Suprapubic skin (tissue), 4 donors: ENCODE measurements around the gene LEFTY2. TPM values are rescaled to one million over a fixed set of nuclear protein-coding genes. Genes with fewer than 3 reads are reported as not detected.
"Not testable (repeated sequence)": the region's sequence is repeated elsewhere in the genome, so short reads cannot be mapped to it uniquely, and the experiment has no call there.

ENCODE experiments used
- DNase-seq, 2 donors: peaks; one replicate each; pipeline ENCODE4 v3.0.0-alpha.2; 2019; ENCODE audit warnings: low spot score in 2 of 2
- H3K27ac ChIP-seq: fragments of 200-600 bp; sonication (generic); one replicate; pipeline ENCODE4 v1.5.1; 2019
- H3K27me3 ChIP-seq: fragments of 200-600 bp; sonication (generic); one replicate; pipeline ENCODE4 v1.5.1; 2019
- H3K36me3 ChIP-seq: fragments of 200-600 bp; sonication (generic); one replicate; pipeline ENCODE4 v1.5.1; 2019
- H3K4me1 ChIP-seq: fragments of 200-600 bp; sonication (generic); one replicate; pipeline ENCODE4 v1.5.1; 2019
- H3K4me3 ChIP-seq: fragments of 200-600 bp; sonication (generic); one replicate; pipeline ENCODE4 v1.5.1; 2019; ENCODE audit warnings: mild to moderate bottlenecking
- H3K9me3 ChIP-seq: fragments of 200-600 bp; sonication (generic); one replicate; pipeline ENCODE4 v1.5.1; 2019
- EP300 ChIP-seq: sonication (generic); formaldehyde crosslinking; IDR thresholded peaks from one replicate; pipeline ENCODE4 v1.6.1; 2017; ENCODE audit warnings: antibody characterized with exemption
- POLR2A ChIP-seq, 2 donors: fragments of 450-650 bp; IDR thresholded peaks; one replicate each; pipeline ENCODE4 v1.6.1; 2017; ENCODE audit warnings: antibody characterized with exemption in 2 of 2, mild to moderate bottlenecking in 2 of 2, moderate library complexity in 2 of 2
- POLR2AphosphoS5 ChIP-seq, 3 donors: sonication (generic); formaldehyde crosslinking; IDR thresholded peaks; one replicate each; pipeline ENCODE4 v1.6.1; 2017; ENCODE audit warnings: antibody characterized with exemption in 3 of 3
- WGBS: methylation state at CpG from one replicate; pipeline ENCODE4 v1.1.5; 2018; 5-methylcytosine and 5-hydroxymethylcytosine counted together
- total RNA-seq, 4 donors: library from RNA; depleted of rRNA; stranded (reverse); fragments of >200 nt; gene quantifications; one replicate each; pipeline ENCODE4 v1.1.0, GENCODE V29; 2016
- TF ChIP-seq, protein P1 (sequence below), 2 donors: fragments of 200-600 bp in 1 of 2; fragments of 450-650 bp in 1 of 2; sonication (generic) in 1 of 2; IDR thresholded peaks; one replicate each; pipeline ENCODE4 v1.5.1; 2016 to 2019; ENCODE audit warnings: antibody characterized with exemption in 2 of 2, mild to moderate bottlenecking in 1 of 2, moderate library complexity in 1 of 2

The LEFTY2 gene
- total RNA-seq, 4 donors from 2014 or later = 0.26 TPM; not detected in 3

DNA sequence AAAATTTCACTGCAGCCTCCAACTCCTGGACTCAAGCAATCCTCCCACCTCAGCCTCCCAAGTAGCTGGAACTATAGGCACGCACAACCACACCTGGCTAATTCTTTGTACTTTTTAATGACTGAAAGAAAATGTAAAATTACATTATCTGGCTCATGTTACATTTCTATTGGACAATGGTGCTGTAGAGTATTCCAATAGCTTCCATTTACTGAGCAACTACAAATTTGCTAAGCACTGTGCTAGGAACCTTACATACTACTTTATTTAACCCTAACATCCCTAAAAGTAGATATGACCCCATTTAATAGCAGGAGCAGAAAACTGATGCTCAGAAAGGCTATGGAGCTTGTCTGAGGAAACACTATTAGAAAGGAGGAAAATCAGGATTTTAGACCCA lies 38.4 kb upstream of the LEFTY2 start:
- H3K27me3 ChIP-seq = no peaks in the 10 kb centered on the region
- H3K4me1 ChIP-seq = peaks cover 8% of the 10 kb centered on the region
- TF ChIP-seq POLR2AphosphoS5 (IDR thresholded peaks at IDR 0.05) (no peak), POLR2A (IDR thresholded peaks at IDR 0.05) (no peak), EP300 (no peak)
- TF ChIP-seq, protein P1, sequence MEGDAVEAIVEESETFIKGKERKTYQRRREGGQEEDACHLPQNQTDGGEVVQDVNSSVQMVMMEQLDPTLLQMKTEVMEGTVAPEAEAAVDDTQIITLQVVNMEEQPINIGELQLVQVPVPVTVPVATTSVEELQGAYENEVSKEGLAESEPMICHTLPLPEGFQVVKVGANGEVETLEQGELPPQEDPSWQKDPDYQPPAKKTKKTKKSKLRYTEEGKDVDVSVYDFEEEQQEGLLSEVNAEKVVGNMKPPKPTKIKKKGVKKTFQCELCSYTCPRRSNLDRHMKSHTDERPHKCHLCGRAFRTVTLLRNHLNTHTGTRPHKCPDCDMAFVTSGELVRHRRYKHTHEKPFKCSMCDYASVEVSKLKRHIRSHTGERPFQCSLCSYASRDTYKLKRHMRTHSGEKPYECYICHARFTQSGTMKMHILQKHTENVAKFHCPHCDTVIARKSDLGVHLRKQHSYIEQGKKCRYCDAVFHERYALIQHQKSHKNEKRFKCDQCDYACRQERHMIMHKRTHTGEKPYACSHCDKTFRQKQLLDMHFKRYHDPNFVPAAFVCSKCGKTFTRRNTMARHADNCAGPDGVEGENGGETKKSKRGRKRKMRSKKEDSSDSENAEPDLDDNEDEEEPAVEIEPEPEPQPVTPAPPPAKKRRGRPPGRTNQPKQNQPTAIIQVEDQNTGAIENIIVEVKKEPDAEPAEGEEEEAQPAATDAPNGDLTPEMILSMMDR (IDR thresholded peaks at IDR 0.05) = no peak
- DNase-seq = no peak
- 100% methylated on average over 1 of the region's 1 CpG for WGBS
- no peak overlapping the region for H3K27ac ChIP-seq
- H3K9me3 ChIP-seq = no peaks in the 10 kb centered on the region
- H3K36me3 ChIP-seq = peaks cover 66% of the 10 kb centered on the region
- H3K4me3 ChIP-seq = no peak overlapping the region

DNA sequence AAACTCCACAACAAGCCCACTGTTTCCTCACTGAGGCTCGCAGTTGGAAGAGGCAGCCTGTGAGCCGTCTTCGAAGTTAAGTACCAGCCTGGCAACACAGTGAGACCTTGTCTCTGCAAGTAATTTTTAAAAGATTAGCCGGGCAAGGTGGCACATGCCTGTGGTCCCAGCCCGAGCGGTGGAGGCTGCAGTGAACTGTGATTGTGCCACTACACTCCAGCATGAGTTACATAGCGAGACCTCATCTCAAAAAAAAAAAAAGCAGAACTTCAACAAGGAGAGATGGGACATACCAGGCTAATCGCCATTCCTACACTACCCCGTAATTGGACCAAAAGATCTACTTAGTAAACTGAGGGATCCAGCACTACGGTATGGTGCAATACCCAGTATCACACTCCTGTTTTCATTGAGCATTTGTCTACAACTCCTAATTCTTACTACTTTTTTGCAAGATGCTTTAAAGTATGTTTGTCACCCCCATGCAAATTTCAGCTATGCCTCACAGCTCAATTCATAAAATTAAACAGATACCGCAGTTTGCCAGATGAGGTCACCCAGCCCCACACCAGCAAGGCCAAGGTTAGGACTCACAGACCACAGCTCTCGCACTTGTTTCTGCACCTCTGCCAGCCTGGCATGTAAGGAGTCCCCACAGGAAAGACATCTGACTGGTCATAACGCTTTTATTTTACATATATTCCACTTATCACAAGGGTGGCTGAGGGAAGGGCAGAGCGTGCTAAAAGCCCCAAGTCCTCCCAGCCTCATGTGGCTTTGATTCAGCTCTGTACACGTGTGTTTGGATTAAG lies 37.1 kb upstream of the LEFTY2 start:
- H3K4me3 ChIP-seq = no peak overlapping the region
- peaks cover 53% of the 10 kb centered on the region for H3K36me3 ChIP-seq
- no peak for TF ChIP-seq POLR2A (IDR thresholded peaks at IDR 0.05)
- H3K27ac ChIP-seq = no peak overlapping the region
- H3K9me3 ChIP-seq = no peaks in the 10 kb centered on the region
- H3K27me3 ChIP-seq = no peaks in the 10 kb centered on the region
- WGBS = 52% methylated on average over 15 of the region's 15 CpGs
- DNase-seq = no peak
- H3K4me1 ChIP-seq = peaks cover 8% of the 10 kb centered on the region

DNA sequence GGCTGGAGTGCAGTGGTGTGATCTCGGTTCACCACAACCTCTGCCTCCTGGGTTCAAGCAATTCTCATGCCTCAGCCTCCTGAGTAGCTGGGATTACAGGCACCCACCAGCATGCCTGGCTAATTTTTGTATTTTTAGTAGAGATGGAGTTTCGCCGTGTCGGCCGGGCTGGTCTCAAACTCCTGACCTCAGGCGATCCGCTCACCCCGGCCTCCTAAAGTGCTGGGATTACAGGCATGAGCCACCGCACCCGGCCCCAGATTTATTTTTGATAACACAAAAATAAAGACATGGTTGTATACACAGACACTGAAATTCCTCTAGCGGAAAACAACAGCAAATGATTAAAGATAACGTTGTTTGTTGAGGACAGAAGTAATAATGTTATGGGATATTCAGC lies 34.1 kb upstream of the LEFTY2 start:
- H3K27me3 ChIP-seq, H3K9me3 ChIP-seq, DNase-seq, H3K4me3 ChIP-seq, H3K27ac ChIP-seq, H3K4me1 ChIP-seq: not testable (repeated sequence)
- 92% methylated on average over 12 of the region's 12 CpGs for WGBS
- H3K36me3 ChIP-seq = peaks cover 25% of the 10 kb centered on the region

DNA sequence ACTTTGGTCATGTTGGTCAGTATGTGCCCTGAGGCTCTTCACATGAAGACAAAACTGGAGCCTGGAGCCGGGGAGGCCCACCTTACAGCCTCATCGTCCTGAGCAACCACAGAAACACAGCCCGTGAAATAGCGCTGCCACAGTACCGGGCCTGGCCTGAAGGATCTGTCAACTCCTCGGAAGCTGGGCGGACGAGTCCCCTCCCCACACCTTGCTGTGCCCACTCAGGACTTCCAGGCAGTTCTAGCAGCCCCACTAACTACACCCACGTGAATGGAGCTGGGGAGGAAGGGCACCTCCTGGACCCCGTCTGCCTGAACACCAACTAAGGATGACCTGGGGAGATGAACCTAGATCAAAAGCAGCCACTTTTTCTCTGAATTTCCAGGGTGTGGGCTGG lies 33.4 kb upstream of the LEFTY2 start:
- WGBS = 92% methylated on average over 9 of the region's 10 CpGs
- Histone ChIP-seq H3K27ac (no peak overlapping the region), H3K4me3 (no peak overlapping the region), H3K9me3 (no peaks in the 10 kb centered on the region), H3K27me3 (no peaks in the 10 kb centered on the region), H3K36me3 (peaks cover 18% of the 10 kb centered on the region), H3K4me1 (peaks cover 8% of the 10 kb centered on the region)
- DNase-seq = no peak
- TF ChIP-seq, protein P1 (IDR thresholded peaks at IDR 0.05) = no peak
- TF ChIP-seq EP300 (no peak), POLR2A (IDR thresholded peaks at IDR 0.05) (no peak), POLR2AphosphoS5 (IDR thresholded peaks at IDR 0.05) (no peak)

DNA sequence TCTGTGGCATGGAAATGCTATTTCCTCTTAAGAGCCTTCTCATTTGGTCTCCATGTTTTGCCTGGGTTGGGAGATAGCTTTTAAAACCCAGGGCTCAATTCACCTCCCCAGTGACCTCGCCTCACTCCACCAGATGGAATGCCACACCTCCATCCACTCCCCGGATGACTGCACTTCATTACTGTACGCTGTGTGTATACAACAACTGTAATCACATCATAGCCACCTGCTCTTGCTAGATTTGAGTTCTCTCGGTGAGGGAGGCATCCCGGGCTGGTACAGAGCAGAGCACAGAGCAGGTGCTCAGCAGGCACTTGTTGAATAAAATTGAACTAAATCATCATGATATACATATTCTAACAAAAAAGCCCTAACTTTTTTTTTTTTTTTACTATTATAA lies 32.1 kb upstream of the LEFTY2 start:
- H3K27ac ChIP-seq = no peak overlapping the region
- TF ChIP-seq, protein P1 (IDR thresholded peaks at IDR 0.05) = no peak
- TF ChIP-seq POLR2AphosphoS5 (IDR thresholded peaks at IDR 0.05) = no peak
- no peak for TF ChIP-seq POLR2A (IDR thresholded peaks at IDR 0.05)
- TF ChIP-seq EP300 = no peak
- 76% methylated on average over 5 of the region's 5 CpGs for WGBS
- no peaks in the 10 kb centered on the region for H3K27me3 ChIP-seq
- DNase-seq = no peak
- no peaks in the 10 kb centered on the region for H3K9me3 ChIP-seq
- H3K36me3 ChIP-seq = peaks cover 8% of the 10 kb centered on the region
- no peak overlapping the region for H3K4me3 ChIP-seq
- H3K4me1 ChIP-seq = peaks cover 6% of the 10 kb centered on the region

DNA sequence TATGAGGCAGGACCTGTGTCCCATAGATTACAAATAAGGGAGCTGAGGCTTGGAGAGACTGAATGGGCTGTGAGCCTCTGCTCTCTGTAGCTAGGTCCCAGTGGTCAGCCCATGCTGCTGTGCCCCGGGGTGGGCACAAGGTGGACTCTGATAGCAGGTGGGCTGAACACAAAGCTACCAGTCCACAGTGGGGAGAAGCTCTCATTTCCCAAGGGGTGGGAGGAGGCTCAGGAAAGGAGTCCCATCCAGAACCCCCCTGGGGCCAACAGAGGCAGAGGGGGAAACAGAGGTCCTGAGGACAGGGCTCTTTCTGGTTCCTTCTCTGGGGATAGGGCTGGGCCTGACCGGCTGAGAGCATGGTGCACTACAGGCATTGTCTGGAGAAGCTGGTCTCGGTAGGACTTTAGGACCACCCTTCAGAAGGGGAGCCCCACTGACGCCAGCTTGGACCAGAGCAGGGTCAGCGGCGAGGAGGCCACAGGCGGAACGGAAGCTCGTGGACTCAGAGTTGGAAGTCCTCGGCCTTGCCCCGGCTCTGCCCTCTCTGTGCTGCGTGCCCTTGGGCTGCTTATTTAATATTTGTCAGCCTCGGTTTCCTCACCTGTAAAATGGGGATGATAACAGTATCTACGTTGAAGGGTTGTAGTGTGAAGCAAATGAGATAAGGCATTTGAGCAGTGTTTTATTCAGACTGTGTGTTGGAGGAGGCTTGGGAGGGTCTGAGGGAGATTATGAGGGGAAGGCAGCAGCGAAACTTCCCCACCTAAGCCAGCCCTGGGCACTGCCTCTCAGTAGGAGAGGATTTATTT lies 31.5 kb upstream of the LEFTY2 start:
- 86% methylated on average over 14 of the region's 15 CpGs for WGBS
- peaks cover 3% of the 10 kb centered on the region for H3K4me1 ChIP-seq

DNA sequence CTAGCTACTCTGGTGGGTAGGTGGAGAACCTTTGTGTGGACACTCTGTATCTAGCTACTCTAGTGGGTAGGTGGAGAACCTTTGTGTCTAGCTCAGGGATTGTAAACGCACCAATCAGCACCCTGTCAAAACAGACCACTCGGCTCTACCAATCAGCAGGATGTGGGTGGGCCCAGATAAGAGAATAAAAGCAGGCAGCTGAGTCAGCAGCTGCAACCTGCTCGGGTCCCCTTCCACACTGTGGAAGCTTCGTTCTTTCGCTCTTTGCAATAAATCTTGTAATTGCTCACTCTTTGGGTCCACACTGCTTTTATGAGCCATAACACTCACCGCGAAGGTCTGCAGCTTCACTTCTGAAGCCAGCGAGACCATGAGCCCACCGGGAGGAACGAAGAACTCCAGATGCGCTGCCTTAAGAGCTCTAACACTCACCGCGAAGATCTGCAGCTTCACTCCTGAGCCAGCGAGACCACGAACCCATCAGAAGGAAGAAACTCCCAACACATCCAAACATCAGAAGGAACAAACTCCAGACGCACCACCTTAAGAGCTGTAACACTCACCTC lies 29.7 kb upstream of the LEFTY2 start:
- not testable (repeated sequence) for H3K9me3 ChIP-seq, H3K4me3 ChIP-seq, H3K36me3 ChIP-seq, DNase-seq, H3K4me1 ChIP-seq, H3K27ac ChIP-seq, H3K27me3 ChIP-seq
- 85% methylated on average over 15 of the region's 16 CpGs for WGBS

More for the DNA sequence above, 31.5 kb upstream of the LEFTY2 start:
- no peak for TF ChIP-seq POLR2AphosphoS5 (IDR thresholded peaks at IDR 0.05)
- TF ChIP-seq POLR2A (IDR thresholded peaks at IDR 0.05) = no peak
- TF ChIP-seq, protein P1 (IDR thresholded peaks at IDR 0.05) = no peak
- no peak for TF ChIP-seq EP300
- Histone ChIP-seq H3K9me3 (no peaks in the 10 kb centered on the region), H3K4me3 (no peak overlapping the region), H3K27me3 (no peaks in the 10 kb centered on the region), H3K27ac (no peak overlapping the region), H3K36me3 (peaks cover 4% of the 10 kb centered on the region)
- no peak for DNase-seq

DNA sequence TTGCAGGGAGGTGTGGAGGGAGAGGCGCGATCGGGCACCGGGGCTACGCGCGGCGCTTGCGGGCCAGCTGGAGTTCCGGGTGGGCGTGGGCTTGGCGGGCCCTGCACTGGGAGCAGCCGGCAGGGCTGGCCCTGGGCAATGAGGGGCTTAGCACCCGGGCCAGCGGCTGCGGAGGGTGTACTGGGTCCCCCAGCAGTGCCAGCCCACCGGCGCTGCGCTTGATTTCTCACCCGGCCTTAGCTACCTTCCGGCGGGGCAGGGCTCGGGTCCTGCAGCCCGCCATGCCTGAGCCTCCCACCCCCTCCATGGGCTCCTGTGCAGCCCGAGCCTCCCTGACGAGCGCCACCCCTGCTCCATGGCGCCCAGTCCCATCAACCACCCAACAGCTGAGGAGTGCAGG lies 28.7 kb upstream of the LEFTY2 start:
- not testable (repeated sequence) for H3K9me3 ChIP-seq, H3K27me3 ChIP-seq, DNase-seq, H3K27ac ChIP-seq, H3K4me3 ChIP-seq, H3K36me3 ChIP-seq, H3K4me1 ChIP-seq
- WGBS = 99% methylated on average over 13 of the region's 28 CpGs
